Measurements from ENCODE around the gene KIF22. TPM values are rescaled to one million over a fixed set of nuclear protein-coding genes. Genes with fewer than 3 reads are reported as not detected.

The KIF22 gene
- total and polyA plus RNA-seq, 9 of the 15 experiments (the other 6 are each of a cell fraction or from before 2014, with no cell fraction given), result 8.7 to 232 (median 131) TPM

GRCh38 chr16:29810699-29811169, 20.2 kb downstream of the KIF22 start:
- FAIRE-seq (peak; percentile 76), ATAC-seq (no peak), DNase-seq (ENCODE audit: extremely low read depth in 1 of 4, low spot score in 3 of 4) (no peak)
- intact Hi-C loops (cut with micrococcal nuclease) (loop anchor here (10.0 kb wide), 1 partner anchor 214 kb away; the partner anchor contains the start of gene C16orf92), in situ Hi-C loops (cut with MboI) (no loop called here)
- Histone ChIP-seq H3K9me1 (ENCODE audit: control insufficient read depth, insufficient read depth, low read length) (no peaks in the 10 kb centered on the region), H3K9ac (ENCODE audit: insufficient read depth in 1 of 2, low read depth in 2 of 2, low read length in 2 of 2) (peak overlapping the region in 1 of 2 experiments; percentile 100; a peak in 1 of 4 replicates), H3K4me3 (peak overlapping the region; percentile 60), H3K27me3 (ENCODE audit: control insufficient read depth in 2 of 2, insufficient read depth in 2 of 2, low read length in 2 of 2) (no peaks in the 10 kb centered on the region), H3K9me3 (replicated peaks; ENCODE audit: control insufficient read depth, insufficient read depth, low read depth, low read length) (no peaks in the 10 kb centered on the region), H3K4me2 (ENCODE audit: insufficient read depth, low read length) (peak overlapping the region; percentile 91), H2AFZ (ENCODE audit: low read depth, low read length) (no peak overlapping the region), H4K20me1 (replicated peaks; ENCODE audit: control insufficient read depth, insufficient read depth, low read length) (peaks cover 23% of the 10 kb centered on the region; the same call in 1 of the 2 replicates), H3K36me3 (ENCODE audit: control insufficient read depth, insufficient read depth, low read length) (peaks cover 36% of the 10 kb centered on the region), H3K79me2 (ENCODE audit: control insufficient read depth, insufficient read depth, low read length) (peaks cover 40% of the 10 kb centered on the region), H3K27ac (ENCODE audit: extremely low read depth, low read depth, low read length) (peak overlapping the region; percentile 88; the same call in 1 of the 3 replicates), H3K4me1 (replicated peaks in 1 of 2; ENCODE audit: control insufficient read depth in 2 of 2, insufficient read depth in 2 of 2, low read length in 2 of 2) (peaks cover 43 to 80% of the 10 kb centered on the region in 2 experiments)
- BruUV-seq (replicated peaks), result TSS peak; percentile 78
- POLR2A ChIA-PET, result interaction anchor here (0.8 to 1.3 kb wide), 3 partner anchors 7 to 110 kb away, joined by 3 to 4 read pairs (median 3); no protein-coding TSS in a partner anchor
- no peak for TF ChIP-seq CLOCK (CRISPR knock-in tag; IDR thresholded peaks at IDR 0.05; ENCODE audit: borderline replicate concordance)
- TF ChIP-seq MLLT1 (IDR thresholded peaks at IDR 0.05), result 0 out of 4 replicates have a peak, but pooled peaks of 1 of the 2 experiments have one; percentile 49
- CTCF ChIA-PET (ENCODE audit: low intra/inter-chr PET ratio), result no interaction called here
- 16% methylated on average over 6 of the region's 9 CpGs for WGBS (ENCODE audit: insufficient coverage, low coverage, missing lambda C conversion rate)

Data from K562 (cell line).